Body of pancreas (tissue), 4 donors: ENCODE measurements around the gene C2orf69.

ENCODE experiments used
- POLR2A ChIP-seq, 3 donors: fragments of 450-650 bp; IDR thresholded peaks; one replicate each; pipeline ENCODE4 v1.6.1; 2016; ENCODE audit warnings: antibody characterized with exemption in 3 of 3, mild to moderate bottlenecking in 2 of 3
- TF ChIP-seq, protein P1 (sequence below), 7 experiments: fragments of 450-650 bp in 4 of 7; fragments of 200-600 bp in 3 of 7; sonication (generic) in 3 of 7; IDR thresholded peaks; one replicate each; pipeline ENCODE4 v1.5.1; 2016 to 2019; ENCODE audit warnings: antibody characterized with exemption in 7 of 7

DNA sequence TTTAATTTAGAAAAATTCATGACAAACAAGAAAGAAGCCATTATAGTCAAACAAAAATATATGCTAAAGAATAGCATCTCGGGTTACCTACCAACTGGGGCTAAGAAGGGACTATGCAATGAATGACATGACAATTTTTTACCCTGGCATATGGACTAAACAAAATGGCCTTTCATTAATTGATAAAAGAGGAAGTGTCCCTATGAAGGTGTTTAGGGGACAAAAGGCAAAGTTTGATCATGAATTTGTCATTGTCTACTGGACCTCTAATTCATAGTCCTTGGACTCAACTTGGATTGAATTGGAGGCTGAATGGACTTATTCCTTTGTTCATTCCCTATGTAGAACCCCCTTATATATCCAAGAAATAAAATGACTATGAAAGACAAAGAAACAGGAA, 57.0 kb downstream of the C2orf69 start:
- TF ChIP-seq, protein P1, sequence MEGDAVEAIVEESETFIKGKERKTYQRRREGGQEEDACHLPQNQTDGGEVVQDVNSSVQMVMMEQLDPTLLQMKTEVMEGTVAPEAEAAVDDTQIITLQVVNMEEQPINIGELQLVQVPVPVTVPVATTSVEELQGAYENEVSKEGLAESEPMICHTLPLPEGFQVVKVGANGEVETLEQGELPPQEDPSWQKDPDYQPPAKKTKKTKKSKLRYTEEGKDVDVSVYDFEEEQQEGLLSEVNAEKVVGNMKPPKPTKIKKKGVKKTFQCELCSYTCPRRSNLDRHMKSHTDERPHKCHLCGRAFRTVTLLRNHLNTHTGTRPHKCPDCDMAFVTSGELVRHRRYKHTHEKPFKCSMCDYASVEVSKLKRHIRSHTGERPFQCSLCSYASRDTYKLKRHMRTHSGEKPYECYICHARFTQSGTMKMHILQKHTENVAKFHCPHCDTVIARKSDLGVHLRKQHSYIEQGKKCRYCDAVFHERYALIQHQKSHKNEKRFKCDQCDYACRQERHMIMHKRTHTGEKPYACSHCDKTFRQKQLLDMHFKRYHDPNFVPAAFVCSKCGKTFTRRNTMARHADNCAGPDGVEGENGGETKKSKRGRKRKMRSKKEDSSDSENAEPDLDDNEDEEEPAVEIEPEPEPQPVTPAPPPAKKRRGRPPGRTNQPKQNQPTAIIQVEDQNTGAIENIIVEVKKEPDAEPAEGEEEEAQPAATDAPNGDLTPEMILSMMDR (IDR thresholded peaks at IDR 0.05) = no peak
- TF ChIP-seq POLR2A (IDR thresholded peaks at IDR 0.05) = no peak
